Keratinocyte (primary cell): ENCODE data around the gene MFAP3L.

Experiments
- CTCF ChIP-seq, 3 experiments: IDR thresholded peaks in 1 of 3; conservative IDR thresholded peaks in 1 of 3; optimal IDR thresholded peaks in 1 of 3; 2 replicates in 2 of 3; 3 replicates in 1 of 3; pipeline versions ENCODE3 to v1.5.1; 2011; ENCODE audit warnings: low read length in 3 of 3, mild to moderate bottlenecking in 3 of 3, moderate library complexity in 2 of 3, control low read depth in 1 of 3, inconsistent platforms in 1 of 3; ENCODE audit not compliant: insufficient read depth in 2 of 3; ENCODE audit errors: extremely low read depth in 1 of 3
- EZH2 ChIP-seq: IDR thresholded peaks from one replicate; pipeline ENCODE4 v1.6.1; 2012; ENCODE audit warnings: inconsistent platforms, mild to moderate bottlenecking, low read length, moderate library complexity

- TF ChIP-seq EZH2 (no peak), CTCF (optimal IDR thresholded peaks at IDR 0.05 in 1 of 3, IDR thresholded peaks at IDR 0.05 in 1 of 3, conservative IDR thresholded peaks at IDR 0.05 in 1 of 3; ENCODE audit: extremely low read depth in 1 of 3, insufficient read depth in 2 of 3, low read length in 3 of 3) (no peak)
Measured at GRCh38 chr4:170051402-170051801, 25.2 kb upstream of the MFAP3L start.
